Measurements from ENCODE around the gene RBM12.
A peak's percentile ranks its signal among the peaks of the same experiment; 100 is the strongest.
"Not testable (repeated sequence)": the region's sequence is repeated elsewhere in the genome, so short reads cannot be mapped to it uniquely, and the experiment has no call there.

Gene RBM12

DNA sequence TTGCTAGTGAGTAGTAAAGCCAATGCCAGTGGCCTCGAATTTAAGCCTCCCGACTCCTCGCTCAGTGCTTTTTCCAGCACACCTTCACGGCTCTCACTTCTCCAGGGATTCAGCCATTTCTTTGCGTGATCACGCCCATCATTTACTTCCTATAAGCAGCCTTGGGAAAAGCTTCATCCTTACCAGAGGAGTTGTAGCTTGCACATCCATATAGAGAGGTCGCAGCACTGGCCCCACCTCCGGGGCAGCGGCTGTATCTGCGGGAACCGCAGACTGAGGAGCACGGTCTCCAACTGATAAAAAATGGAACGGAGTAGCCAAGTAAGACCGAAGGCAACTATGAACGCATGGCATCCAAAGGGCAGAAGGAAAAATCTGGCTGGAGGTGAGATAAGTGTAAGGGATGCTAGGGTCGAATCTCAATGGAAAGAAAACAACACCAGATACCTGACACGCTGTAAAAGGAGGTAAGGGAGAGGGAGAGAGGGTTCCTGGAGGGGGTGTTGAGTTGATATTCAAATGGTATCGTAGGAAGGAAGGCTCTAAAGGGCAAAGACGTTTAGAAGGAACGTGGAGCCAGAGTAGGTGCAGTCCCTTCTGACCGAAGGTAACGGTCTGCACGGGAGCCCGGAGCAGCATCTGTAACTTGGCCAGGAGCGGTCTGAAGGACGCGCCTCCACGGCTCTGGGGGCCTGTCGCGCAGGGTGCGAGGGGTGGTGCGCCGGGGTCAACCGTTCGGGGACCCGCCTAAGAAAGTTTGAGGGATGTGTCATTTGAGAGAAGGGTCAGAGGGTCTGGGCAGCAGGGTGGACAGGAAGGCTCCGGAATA lies 33.8 kb upstream of the RBM12 start:
- DNase-seq (ENCODE audit: low read depth in 3 of 3): peak in 1 of 3 experiments; percentile 7

DNA sequence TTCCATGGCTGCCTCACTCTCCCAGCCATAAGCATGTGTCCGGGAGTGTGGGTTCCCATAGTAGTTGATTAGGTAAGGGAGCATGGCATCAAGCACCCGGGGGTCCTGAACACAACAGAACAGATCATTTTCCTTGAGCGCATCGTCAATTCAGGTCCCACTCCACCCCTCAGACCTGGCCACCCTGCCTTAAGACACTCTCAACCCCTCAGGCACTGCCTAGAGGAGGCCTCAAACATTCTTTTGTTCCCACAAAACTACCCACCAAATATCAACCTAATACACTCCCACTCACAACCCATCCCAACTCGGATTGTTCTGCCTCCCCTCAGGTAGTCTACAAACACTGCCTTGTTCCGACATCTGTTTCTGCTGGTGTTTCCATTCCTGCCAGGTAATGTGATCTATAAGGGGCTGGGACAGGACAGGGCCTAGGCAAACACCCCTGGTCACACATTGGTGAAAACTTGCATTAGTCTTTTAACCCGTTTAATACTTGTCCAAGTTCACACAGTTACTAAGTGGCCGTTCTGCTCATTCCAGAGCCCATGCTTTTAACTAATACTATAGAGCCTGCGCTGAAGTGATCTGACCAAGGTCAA lies 33.1 kb upstream of the RBM12 start:
- no peak for DNase-seq (ENCODE audit: low read depth in 3 of 3)

DNA sequence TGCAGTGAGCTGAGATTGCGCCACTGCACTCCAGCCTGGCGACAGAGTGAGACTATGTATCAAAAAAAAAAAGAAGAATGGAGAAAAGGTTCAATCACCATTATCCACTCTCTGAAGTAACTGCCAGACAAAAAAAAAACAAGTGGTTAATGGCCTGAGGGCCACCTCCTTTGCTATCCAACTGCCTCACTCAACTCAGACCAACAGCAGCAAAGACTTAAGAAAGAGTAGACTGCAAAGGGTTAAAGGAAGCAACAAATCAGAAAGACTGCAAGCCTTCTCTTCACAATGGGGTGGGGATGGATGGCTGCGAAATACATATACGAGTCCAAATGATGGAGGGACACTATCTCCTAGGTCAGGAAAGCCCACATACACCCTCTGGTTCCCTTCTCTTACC lies 31.3 kb upstream of the RBM12 start:
- DNase-seq (ENCODE audit: low read depth in 3 of 3): no peak

- no peak for DNase-seq (ENCODE audit: low read depth in 3 of 3)
Observed at GRCh38 chr20:35695245-35695749, 30.6 kb upstream of the RBM12 start.

GRCh38 chr20:35690265-35690664 lies 25.6 kb upstream of the RBM12 start:
- no peak for DNase-seq (ENCODE audit: low read depth in 3 of 3)

DNA sequence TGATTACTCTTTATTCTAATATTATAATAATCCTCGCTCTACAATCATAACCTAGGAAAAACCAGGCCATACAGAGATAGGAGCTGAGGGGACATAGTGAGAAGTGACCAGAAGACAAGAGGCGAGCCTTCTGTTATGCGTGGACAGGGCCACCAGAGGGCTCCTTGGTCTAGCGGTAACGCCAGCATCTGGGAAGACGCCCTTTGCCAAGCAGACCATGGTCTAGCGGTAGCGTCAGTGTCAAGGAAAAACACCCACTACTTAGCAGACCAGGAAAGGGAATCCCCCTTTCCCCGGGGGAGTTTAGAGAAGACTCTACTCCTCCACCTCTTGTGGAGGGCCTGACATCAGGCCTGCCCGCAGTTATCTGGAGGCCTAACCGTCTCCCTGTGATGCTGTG lies 22.2 kb upstream of the RBM12 start:
- DNase-seq (ENCODE audit: low read depth in 3 of 3): not testable (repeated sequence)

DNA sequence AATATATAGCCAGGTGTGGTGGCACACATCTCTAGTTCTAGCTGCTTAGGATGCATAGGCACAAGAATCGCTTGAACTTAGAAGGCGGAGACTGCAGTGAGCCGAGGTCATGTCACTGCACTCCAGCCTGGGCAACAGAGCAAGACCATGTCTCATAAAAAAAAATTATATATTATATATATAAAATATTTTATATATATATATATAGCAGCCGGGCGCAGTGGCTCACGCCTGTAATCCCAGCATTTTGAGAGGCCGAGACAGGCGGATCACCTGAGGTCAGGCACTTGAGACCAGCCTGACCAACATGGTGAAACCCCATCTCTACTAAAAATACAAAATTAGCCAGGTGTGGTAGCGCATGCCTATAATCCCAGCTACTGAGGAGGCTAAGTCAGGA lies 20.7 kb upstream of the RBM12 start:
- DNase-seq (ENCODE audit: low read depth in 3 of 3): not testable (repeated sequence)

DNA sequence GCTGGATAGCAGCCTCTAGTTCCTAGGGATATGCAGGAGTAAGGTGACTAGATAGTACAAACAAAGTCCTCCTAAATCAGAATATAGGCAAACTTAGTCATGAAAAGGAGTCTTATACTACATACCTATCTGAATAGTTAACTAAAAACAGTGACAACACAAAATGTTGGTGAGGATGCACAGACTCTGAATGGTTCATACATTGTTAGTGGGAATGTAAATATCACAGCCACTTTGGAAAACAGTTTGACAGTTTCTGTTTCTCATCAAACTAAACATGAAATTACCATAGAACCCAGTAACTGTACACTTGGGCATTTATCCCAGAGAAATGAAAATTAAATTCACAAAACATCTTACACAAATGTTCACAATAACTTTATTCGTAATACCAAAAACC lies 17.3 kb upstream of the RBM12 start:
- no peak for DNase-seq (ENCODE audit: low read depth in 3 of 3)

- DNase-seq (ENCODE audit: low read depth in 3 of 3): no peak
Observed at GRCh38 chr20:35680452-35681183, 15.9 kb upstream of the RBM12 start.

- DNase-seq (ENCODE audit: low read depth in 3 of 3): no peak
Observed at GRCh38 chr20:35674921-35675320, 10.2 kb upstream of the RBM12 start.

DNA sequence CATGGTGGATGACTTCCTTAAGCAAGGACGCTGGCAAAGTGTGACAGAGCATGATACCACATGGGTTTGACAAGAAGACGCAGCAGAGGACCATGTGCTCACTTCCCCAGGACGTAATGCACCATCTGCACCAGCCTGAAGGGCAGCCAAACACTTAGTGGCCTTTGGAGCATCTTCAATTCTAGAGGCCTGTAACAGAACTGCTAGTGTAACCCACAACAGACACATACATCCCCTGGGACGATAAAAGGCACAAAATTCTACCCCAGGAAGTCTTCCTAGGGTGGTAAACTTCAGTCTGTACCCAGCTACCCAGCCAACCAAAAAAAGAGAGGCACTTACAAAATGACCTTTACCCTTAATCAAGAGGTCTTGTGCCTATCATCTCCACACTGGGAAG lies 9.2 kb upstream of the RBM12 start:
- DNase-seq (ENCODE audit: low read depth in 3 of 3): no peak

DNA sequence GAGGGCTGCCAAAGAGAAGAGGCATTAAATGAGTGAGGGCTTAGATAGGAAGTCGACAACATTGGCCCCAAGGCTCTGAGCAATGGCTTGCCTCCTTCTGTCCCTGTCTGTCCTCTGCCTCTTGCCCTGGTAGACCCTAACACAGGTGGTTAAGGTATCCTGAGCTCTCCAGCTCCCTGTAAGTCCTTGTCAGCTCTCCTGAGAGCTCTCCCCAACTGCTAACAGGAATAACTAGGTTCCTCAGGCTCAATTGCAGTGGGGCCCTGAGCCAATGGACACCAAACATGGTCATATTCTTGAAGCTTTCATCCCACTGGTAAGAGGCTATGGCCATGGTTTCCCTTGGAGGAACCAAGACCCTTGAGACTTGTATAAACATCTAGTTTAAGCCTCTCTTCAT lies 5.0 kb upstream of the RBM12 start:
- DNase-seq (ENCODE audit: low read depth in 3 of 3): no peak

GRCh38 chr20:35669221-35669620 lies 4.5 kb upstream of the RBM12 start:
- DNase-seq (ENCODE audit: low read depth in 3 of 3): no peak

GRCh38 chr20:35665949-35666288 lies 1.2 kb upstream of the RBM12 start:
- DNase-seq (ENCODE audit: low read depth in 3 of 3): no peak

- DNase-seq (ENCODE audit: low read depth in 3 of 3): peak; percentile 17 to 35 (median 32)
Observed at GRCh38 chr20:35663516-35664465, 909 bp downstream of the RBM12 start.

DNA sequence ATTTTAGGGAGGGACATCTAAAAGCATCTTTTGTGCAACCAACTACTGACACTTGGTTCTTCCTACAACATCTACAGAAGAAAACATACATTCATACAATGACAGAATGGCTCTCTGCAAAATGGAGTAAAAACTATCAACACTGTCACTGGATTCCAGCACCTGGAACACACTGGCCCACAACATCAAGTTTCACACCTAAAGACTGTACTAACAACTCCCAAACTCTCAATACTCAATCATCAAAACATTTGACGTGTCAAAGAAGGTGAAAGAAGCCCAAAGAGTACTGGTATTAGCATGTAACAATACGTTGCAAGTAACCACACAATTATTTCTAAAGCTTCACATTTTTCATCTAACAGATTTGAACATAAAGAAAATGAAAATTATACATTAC lies 2.1 kb downstream of the RBM12 start:
- no peak for DNase-seq (ENCODE audit: low read depth in 3 of 3)

GRCh38 chr20:35661908-35662307 lies 2.8 kb downstream of the RBM12 start:
- no peak for DNase-seq (ENCODE audit: low read depth in 3 of 3)

GRCh38 chr20:35661053-35661452 lies 3.6 kb downstream of the RBM12 start:
- DNase-seq (ENCODE audit: low read depth in 3 of 3): no peak

GRCh38 chr20:35660122-35660937 lies 4.4 kb downstream of the RBM12 start:
- no peak for DNase-seq (ENCODE audit: low read depth in 3 of 3)

GRCh38 chr20:35657271-35657670 lies 7.4 kb downstream of the RBM12 start:
- DNase-seq (ENCODE audit: low read depth in 3 of 3): no peak

- DNase-seq (ENCODE audit: low read depth in 3 of 3): no peak
Observed at GRCh38 chr20:35654415-35654814, 10.3 kb downstream of the RBM12 start.
